ENCODE data around the gene GUK1.
A peak's percentile ranks its signal among the peaks of the same experiment; 100 is the strongest.

GUK1 gene, protein sequence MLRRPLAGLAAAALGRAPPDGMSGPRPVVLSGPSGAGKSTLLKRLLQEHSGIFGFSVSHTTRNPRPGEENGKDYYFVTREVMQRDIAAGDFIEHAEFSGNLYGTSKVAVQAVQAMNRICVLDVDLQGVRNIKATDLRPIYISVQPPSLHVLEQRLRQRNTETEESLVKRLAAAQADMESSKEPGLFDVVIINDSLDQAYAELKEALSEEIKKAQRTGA

DNA sequence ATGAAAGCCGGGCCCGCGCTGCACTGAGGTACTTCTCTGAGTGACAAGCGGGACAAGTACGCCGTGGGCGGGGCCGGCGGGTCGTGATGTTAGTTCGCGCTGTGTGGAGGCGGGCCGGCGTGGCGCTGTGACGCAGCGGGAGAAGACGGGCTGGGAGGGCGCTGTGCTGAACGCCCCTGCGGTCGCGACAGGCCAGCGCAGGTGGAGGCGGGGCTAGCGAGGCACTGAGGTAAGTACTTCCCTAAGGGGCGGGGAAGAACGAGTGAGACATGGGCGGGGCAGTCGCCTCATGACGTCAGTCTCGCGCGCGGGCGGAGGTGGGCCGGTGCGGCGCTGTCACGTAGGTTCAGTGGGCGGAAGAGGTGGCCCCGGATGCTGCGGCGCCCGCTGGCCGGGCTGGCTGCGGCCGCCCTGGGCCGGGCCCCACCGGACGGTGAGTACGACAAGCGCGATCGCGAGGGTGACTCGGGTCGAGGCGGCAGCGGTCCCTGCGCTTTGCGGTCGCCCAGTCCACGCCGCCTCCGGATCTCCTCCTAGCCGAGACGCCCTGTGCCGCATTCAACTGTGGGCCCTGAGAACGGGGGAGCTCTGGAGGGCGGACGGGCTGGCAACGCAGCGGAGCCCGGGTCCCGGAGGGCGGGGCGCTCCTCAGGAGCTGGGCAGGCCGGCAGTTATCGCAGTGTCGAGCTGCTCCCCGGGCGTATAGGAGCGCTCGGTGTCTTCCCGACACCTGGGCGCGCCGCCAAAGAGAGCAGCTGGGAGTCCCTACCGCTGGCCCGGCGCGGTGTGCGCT lies at the start of gene GUK1:
TSS of gene GUK1 (plus strand) at position 349 of the 793 bp plus-strand sequence. CDS start at position 373, 24 bp downstream.
- peak; percentile 95 to 98 for DNase-seq

DNA sequence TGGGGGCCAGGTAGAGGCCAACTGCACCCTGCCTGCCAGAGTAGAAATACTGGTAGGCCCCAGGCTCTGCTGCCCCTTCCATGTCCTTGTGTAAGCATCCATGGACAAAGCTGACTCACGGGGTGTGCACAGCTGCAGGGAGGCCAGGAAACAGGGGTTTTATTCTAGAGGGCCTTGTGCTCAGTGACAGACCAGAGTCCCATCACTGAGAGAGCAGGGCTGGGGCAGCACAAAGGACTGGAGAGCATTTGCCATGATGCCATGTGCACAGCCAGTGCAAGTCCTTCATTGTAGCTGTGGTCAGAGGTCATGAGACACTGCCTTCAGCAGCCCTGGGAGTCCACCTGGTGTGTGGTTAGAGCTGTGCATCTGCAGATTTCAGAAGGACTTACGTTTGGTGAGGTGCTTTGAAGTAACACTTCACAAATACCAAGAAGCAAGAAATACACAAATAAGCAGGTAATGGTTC lies 49.4 kb upstream of the GUK1 start:
- no peak for DNase-seq

DNA sequence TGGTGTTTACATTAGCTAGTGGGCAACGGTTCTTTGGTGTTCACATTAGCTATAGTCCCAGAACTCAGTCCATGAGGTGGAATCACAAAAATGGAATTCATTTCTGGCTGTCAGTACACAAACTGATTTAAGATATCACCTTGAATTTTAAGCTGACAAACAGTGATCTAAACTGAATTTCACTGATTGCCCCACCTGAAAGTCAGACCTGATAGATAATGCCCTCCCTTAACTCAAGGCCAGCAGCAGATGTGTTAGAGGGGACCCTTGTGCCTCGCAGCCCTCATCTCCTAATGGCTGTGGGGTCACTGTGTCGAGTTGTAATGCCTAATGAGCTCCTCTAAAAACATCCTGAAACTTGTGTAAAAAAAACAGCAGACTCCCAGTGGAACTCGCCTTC lies 49.0 kb upstream of the GUK1 start:
- no peak for DNase-seq

DNA sequence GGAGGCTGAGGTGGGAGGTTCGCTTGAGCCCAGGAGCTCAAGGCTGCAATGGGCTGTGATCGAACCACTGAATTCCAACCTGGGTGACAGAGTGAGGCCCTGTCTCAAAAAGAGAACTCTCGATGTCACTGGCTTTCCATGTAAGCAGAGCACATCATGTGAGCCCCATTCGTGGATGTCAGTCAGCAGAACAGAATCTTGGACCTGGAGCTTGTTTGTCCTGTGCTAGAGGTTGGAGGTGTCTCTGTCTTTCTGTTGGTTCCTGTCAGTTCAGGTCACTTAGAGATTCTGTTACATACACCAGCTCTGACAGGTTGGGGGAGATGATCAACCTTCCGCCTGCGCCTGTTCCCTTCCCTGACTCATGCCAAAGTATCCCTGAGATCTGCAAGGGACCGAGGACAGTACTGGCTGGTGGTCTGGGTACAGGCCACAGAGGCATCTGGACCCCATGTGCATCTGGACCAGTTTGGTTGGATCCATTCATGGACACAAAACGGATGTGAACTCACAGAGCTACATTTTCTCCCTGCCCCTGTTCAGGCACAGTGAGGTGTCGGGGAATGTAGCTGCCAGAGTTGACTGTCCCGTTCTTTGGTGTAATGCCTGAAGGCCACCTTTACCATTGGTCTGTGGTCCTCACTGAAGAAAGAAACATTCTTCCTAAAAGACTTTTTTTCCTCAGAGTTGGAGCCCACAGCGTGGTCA lies 47.6 kb upstream of the GUK1 start:
- DNase-seq: no peak

DNA sequence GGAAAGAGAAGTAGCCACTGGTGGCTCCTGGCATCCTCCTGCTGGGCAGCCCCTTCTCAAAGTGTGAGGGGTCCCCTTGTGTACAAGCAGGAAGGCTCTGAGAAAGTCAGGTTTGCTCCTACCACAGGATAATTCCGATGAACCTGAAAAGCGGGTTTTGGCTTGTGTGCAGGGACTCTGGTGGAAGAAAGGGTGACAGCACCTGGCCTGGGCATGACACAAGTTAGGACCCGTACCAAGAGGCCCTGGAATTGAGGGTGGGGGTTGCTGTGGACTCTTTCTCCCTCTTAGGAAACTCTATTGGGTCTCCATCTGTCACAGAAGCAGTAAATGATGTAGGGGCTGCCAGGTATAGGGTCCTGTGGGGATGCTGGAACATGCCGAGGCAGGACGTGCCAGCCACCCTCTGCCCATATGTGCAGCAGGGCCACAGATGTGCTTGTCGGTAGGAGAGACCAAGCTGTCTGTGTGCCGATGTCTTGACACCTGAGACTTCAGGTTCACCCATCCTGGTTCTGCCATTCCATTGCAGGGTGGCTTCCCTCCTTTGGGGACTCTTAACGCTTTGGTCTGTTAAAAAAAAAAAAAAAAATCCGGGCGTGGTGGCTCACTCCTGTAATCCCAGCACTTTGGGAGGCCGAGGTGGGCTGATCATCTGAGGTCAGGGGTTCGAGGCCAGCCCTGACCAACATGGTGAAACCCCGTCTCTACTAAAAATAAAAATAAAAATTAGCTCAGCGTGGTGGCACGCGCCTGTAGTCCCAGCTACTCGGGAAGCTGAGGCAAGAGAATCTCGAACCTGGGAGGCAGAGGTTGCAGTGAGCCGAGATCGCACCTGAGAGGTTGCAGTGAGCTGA lies 46.8 kb upstream of the GUK1 start:
- no peak for DNase-seq

DNA sequence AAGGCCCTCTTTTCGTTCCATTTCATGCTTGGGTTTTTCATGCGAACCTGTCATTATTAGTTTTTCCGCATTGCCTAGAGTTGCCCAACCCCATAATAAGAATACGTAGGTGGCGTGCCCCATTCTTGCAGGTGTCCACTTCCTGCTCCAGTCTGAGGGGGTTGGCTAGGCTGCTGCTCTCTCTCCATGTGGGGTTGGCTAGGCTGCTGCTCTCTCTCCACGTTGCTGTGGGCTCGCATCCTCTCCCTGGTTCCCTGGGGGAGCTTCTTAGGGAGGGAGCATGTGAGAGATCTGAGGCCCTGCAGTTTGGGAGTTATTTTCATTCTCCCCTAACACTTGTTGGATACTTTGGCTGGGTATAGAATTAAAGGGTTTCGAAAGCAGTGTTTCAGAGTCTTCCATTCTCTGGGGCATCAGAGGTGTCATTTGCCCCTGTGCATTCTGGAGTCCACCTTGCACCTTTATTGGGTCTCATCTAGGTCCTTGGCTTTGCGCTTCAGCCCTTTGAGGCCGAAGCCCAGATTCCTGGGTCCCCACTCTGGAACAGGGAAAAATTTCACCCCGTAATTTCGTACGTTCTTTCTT lies 45.6 kb upstream of the GUK1 start:
- DNase-seq: no peak

DNA sequence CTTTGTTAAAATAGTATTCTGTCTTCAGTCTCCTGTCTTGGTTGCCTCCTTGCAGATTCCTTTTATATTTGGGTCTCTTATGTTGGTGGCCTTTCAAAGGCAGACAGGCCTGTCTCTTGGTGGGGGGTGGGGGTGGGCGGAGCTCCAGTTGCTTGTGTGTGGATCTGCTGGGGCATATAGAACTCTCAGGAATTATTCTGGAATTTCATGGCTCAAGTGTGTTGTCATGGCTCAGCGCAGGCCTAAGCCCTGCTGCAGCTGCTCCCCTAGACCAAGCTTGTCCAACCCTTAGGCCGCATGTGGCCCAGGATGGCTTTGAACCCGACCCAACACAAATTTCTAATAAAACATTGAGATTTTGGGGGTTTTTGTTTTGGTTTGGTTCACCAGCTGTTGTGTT lies 44.9 kb upstream of the GUK1 start:
- no peak for DNase-seq

DNA sequence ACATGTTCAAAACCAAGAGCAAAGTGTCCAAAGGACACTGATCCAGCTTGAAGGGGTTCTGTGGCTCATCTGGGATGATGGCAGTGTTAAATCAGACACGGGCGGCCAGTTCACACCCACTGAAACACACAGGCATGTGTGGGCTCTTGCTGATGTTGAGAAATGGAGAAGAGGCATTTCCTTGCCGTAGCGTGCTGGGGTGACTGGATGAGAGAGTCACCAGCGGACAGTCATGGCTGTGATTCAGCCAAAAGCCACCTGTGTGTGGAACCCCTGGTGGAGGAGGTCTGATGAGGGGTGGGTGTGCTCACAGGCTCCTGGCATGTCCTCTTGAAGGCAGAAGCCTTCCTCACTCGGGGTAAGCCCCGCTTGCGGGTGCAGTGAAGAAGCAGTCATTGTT lies 44.1 kb upstream of the GUK1 start:
- no peak for DNase-seq

DNA sequence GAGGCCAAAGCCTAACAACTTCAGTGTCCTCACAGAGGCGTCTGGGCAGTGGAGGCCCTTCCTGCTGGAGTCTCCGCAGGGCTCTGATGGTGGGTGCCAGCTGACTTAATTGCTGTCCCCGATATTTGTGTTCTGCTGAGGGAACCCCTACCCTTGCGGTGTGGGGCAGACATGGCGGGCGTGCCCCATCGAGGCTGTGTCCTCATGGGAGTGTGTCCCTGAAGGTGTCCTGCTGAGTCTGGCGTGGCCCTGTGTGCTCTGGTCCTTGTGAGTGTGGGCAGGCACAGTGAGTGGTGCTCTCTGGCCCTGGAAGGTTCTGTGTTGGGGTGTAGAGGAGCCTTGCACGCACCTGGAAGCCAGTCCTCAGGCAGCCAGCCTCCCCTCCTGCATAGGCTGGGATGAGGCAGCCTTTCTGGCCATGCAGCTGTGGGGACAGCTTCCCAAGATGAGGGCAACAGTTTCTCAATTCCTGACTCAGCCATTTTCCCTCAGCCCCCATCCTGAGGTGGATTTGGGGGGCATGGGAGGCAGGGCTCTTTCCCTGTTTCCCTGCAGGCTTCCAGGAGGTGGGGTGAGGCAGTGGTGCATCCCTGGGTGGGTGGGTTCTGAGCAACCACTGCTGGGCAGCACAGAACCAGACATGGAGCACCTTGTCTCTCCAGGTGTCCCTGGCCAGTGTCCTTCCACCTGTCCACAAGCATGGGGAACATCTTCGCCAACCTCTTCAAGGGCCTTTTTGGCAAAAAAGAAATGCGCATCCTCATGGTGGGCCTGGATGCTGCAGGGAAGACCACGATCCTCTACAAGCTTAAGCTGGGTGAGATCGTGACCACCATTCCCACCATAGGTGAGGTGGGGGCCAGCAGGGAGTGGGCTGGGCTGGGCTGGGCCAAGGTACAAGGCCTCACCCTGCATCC lies 43.4 kb upstream of the GUK1 start:
- DNase-seq: no peak

DNA sequence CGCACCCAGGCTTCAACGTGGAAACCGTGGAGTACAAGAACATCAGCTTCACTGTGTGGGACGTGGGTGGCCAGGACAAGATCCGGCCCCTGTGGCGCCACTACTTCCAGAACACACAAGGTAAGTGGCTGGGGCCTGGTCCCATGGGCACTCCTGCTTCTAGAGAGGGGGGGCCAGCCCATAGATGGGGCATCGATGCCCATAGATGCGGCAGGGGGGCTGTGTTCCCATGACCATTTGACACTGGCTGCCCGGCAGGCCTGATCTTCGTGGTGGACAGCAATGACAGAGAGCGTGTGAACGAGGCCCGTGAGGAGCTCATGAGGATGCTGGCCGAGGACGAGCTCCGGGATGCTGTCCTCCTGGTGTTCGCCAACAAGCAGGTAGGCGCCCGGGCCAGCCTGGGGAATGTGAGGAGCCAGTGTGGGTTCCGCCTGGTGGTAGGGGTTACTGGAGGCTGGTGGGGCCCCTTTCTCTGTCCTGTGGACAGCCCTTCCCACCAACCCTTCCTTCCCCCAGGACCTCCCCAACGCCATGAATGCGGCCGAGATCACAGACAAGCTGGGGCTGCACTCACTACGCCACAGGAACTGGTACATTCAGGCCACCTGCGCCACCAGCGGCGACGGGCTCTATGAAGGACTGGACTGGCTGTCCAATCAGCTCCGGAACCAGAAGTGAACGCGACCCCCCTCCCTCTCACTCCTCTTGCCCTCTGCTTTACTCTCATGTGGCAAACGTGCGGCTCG lies 42.6 kb upstream of the GUK1 start:
- DNase-seq: no peak

DNA sequence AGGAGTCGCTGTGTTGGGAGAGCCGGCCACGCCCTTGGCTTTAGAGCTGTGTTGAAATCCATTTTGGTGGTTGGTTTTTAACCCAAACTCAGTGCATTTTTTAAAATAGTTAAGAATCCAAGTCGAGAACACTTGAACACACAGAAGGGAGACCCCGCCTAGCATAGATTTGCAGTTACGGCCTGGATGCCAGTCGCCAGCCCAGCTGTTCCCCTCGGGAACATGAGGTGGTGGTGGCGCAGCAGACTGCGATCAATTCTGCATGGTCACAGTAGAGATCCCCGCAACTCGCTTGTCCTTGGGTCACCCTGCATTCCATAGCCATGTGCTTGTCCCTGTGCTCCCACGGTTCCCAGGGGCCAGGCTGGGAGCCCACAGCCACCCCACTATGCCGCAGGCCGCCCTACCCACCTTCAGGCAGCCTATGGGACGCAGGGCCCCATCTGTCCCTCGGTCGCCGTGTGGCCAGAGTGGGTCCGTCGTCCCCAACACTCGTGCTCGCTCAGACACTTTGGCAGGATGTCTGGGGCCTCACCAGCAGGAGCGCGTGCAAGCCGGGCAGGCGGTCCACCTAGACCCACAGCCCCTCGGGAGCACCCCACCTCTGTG lies 41.7 kb upstream of the GUK1 start:
- DNase-seq: no peak

DNA sequence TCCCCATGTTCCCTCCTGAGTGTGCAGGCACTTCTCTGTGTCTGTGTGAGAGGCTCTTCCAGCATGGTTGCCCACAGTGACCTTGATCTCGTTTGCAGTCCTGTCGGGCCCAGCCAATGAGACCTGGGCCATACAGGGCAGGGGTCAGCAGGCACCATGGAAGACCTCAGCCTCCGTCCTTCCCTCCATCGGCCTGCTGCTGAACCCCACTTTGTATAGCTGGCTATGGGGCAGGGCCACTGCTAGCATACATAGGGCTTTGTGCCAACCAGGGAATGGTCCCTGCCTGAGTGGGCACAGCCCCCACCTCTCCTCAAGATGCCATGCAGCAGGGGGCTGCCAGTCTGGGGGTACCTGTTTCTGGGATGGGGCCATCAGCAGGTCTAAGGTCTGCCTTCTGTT lies 40.7 kb upstream of the GUK1 start:
- DNase-seq: no peak

DNA sequence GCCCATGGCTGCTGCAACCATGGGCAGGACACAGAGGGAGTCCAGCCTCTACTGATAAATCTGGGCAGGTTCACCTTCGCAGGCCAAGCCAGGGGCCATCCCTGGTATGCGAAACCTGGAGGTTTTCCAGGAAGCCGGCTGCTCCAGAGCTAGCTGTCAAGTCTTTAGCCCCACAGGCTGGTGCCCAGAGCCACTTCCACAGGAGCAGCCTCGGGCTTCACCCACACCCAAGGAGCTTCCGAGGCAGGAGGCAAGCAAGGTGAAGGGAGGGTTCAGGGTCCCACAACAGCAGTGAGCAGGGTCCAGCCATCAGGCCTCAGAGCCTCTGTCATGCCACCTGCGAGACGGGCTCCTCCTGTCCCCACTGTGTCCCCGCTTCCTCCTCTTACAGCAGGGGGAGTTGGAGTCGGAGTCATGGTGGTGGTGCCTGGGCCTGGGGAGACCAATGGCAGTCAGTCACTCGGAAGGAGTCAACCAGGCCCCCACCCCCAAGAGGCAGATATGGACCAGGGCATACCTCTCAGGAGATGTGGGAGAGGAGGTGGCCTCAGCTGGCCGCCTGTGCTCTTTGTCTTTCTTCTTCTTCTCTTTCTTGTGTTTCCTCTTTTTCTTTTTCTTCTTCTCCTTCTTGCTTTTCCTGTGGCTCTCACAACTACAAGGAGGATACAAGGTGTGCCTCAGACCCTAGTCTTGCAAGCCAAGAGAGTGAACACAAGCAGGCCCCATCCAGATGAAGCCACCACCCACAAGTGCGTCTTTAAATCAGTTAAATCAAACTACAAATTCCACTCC lies 39.1 kb upstream of the GUK1 start:
- no peak for DNase-seq

DNA sequence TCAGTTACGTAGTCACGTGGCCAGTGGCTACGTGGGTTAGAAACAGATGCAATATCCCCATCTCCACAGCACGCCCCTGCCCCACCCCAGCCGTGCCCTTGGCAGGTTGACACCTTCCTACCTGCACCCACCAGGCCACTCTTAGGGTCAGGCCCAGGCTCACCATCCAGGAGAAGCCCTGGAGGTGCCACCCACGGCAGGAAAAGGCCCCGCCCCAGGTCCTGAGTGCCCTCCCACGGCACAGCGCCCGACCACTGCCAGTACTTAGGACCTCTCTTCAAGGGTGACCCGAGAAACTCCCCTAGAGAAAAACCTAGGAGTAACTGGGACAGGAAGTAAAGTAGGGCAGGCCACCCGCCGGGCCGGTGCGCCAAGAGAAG lies 38.5 kb upstream of the GUK1 start:
- DNase-seq: no peak

DNA sequence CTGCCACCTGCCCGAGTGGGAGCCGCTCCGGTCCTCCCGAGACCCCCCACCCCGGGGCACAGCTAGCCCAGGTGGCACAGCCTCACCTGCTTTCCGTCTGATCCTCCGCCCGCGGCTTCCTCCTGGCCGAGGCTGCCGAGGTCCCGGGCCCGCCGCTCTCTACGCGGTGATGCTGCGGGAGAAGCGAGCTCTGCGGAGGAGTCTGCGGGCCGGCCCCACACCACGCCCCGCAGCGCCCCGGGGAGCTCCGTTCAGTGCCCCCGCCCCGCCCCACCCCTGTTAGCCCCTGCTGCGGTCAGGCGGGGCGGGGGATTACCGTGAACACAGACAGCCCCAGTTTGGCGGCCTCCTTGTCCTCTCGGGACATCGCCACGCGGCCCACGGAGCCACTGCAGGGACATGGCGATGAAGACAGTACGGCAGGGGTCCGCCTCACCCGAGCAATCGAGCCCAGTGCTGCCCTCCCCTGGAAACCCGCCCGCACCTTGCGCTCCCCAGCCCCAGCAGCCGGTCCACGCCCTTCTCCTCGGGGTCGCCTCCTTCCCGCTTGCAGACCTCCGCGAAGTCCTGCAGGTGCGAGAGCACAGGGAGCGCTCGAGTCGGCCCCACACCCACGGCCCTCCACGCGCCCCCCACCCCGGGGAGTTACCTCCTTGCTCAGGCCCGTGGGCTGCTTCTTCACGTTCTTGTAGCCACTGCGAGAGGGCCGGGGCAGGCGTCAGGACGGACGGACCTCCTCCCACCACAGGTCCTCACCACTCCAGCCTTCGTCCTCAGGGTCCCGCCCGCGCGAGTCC lies 37.9 kb upstream of the GUK1 start:
- peak in 1 of 2 experiments; percentile 40 for DNase-seq

DNA sequence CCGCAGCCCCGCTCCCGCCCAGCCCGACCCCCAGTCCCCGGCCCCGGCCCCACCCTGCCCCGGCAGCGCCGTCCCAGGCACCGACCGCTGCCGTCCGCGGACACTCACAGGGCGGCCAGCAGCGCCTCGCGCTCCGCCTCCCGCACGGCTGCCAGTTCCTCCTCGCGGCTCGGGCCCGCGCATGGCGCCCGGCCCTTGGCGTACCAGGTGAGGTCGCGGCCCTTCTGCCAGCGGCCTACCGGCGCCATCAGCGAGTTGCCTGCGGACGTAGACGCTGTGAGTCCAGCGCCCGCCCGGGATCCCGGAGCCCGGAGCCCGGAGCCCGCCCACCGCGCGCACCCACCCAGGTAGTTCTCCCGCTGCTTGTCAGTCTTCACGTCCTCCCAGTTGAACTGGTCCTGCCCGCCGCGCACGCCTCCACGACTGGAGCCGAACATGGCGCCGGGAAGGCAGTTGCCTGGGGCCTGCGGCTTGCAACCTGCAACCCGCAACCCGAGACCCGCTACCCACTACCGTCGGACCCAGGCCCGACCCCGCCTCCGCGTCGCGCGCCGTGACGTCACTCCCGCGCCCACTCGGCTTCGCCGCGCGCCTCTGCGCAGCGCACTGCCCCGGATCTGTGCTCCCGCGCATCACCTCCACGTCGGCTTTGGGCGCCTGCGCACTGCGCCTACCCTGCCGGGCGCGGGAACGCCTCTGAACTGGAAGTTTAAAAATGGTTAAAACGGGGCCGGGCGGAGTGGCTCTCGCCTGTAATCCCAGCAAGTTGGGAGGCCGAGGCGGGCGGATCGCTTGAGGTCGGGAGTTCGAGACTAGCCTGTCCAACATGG lies 37.1 kb upstream of the GUK1 start, which contains the start of gene C1orf35:
TSS of gene C1orf35 (minus strand) at position 535 of the 830 bp plus-strand sequence. CDS start at position 437, 98 bp downstream.
- peak; percentile 32 to 94 for DNase-seq

DNA sequence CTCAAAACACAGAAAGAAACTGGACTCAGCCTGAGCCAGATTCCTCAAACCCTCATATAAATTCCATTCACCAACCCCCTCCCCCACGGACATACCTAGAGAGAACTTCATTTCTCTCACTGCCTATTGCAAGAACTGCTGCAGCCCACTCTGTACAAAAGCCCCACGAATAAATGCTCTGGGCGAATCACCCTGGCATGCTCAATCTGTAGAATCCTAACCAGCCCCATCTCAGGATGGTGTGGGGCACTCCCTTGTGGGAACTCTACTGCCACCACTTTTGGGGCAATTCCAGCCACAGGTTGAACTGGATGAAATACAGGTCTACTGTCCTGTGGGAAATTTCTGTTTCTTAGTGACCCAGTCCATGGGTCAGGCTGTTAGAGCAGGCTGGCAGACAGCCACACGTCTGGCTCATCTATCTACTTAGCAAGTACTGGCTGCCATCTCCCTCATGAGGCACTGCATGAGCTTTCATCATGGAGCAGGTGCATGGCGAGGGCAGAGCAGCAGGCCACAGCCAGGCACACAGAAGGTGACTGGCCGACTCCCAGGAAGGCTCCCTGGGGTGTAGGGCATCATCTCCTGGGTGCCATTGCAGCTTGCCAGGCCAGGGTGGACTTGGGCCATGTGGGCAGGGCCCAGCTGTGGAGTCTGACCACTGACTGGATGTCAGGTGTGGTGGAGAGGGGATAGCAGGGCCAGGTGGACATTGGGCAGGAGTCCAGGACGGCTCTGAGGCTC lies 35.4 kb upstream of the GUK1 start:
- DNase-seq: no peak
